Glomerular endothelial cell (primary cell): ENCODE measurements around the gene LRR1. TPM values are rescaled to one million over a fixed set of nuclear protein-coding genes. Genes with fewer than 3 reads are reported as not detected.
"Not testable (repeated sequence)": the region's sequence is repeated elsewhere in the genome, so short reads cannot be mapped to it uniquely, and the experiment has no call there.

Experiments
- DNase-seq: peaks from one replicate; pipeline ENCODE4 v3.0.0-alpha.2; 2011; ENCODE audit warnings: low read depth, low spot score; ENCODE audit errors: extremely low read depth
- total RNA-seq: library from RNA; depleted of rRNA; stranded (reverse); fragments of >200 nt; gene quantifications from 2 replicates; pipeline ENCODE4 v1.2.3, GENCODE V29; 2015

Gene LRR1
- total RNA-seq, 1 donor from 2014 or later = 9.4 TPM

DNA sequence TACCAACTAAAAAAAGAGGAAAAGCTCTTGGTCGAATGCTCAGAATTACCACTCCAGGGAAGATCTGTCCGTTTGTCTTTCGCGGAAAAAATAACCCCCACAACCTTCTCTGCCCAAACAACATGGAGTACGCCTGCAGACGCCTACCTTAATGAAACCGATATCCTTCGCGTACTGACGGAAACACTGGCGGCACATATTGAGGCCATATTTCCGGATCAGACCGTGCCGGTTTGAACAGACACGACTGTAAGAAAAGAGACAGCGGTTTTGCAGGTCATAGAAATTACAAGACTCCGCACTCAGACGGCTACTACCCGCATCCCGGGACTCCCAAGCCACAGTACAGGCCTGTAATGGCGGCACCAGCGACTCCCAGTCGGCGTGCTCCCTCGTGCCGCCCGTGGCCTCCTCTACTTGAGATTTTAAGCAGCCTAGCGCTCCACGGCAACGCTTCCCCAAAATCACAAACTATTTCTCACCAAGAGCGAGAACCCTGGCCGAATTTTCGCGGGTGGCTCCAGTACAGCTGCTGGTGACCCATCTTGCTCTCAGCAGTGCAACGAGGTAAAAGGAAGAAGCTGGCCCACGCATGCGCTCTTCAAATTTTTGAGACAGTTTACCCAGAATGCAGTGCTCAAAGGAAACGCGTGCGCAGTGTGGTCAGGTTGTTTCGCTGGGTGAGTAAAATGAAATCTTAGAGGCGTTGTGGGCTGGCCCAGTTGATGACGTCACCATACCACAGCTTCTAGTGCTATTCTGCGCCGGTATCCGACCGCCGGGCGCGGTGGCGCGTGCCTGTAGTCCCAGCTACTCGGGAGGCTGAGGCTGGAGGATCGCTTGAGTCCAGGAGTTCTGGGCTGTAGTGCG lies 12.7 kb upstream of the LRR1 start, which contains the start of gene RPS29:
Gene RPS29 (minus strand): TSS at position 578 of the 870 bp plus-strand sequence. CDS start 34 bp downstream, at position 544.
- peak; percentile 98 for DNase-seq

DNA sequence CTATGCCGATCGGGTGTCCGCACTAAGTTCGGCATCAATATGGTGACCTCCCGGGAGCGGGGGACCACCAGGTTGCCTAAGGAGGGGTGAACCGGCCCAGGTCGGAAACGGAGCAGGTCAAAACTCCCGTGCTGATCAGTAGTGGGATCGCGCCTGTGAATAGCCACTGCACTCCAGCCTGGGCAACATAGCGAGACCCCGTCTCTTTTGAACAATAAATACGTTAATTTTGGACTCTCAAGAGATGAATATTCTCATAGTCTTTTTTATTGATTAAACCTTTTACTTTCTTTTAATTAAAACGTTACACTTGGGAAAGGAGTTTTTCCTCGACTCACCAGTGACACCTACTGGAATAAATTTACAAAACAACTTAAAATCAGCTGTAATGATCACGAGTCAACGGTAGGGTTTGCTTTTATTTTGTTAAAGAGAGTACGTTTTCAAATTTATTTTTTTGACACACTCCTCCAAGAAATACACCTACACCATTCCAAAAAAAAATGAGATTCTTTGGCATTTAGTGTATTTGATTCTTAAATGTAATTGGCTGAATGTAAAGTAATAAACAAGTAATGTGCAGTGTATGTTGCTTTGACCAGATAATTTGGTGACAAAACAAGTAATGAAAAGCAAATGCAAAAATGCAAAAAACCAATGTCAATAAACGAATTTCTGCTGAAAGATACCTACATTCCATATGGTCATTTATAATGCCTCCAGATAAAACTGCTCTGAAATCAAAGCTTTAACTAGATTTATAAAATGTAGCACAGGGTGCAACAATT lies 11.9 kb upstream of the LRR1 start:
- DNase-seq = peak; percentile 89

DNA sequence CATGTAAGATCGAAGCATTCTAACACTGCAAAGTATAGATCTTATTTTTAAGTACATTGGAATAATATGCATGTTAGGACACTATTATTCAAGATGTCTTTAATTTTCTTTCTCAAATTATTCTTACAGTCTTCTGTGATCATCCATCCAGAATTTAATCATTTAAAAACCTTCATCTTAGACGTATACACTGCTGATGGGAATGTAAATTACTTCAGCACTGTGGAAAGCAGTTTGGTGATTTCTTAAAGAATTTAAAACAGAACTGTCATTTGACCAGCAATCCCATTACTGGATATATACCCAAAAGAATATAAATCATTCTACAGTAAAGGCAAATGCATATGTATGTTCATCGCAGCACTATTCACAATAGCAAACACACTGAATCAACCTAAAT lies 9.4 kb upstream of the LRR1 start:
- DNase-seq = no peak

DNA sequence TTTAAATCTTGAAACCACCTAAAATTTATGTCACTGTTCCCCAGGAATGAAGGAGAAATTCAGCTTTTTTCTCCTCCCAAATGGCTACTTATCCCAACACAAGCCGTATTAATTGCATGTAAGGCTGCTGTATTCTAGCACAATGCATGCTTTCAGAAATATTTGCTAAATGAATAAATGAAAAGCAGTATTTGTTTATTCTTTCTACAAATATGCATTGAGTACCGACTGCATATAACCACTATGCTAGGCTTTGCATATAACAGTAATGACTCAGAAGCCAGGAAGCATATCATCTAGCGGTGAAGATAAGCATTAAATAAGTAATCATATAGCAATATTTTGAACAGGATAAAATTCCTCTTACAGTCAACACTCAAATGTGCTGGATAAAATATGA lies 5.7 kb upstream of the LRR1 start:
- no peak for DNase-seq

DNA sequence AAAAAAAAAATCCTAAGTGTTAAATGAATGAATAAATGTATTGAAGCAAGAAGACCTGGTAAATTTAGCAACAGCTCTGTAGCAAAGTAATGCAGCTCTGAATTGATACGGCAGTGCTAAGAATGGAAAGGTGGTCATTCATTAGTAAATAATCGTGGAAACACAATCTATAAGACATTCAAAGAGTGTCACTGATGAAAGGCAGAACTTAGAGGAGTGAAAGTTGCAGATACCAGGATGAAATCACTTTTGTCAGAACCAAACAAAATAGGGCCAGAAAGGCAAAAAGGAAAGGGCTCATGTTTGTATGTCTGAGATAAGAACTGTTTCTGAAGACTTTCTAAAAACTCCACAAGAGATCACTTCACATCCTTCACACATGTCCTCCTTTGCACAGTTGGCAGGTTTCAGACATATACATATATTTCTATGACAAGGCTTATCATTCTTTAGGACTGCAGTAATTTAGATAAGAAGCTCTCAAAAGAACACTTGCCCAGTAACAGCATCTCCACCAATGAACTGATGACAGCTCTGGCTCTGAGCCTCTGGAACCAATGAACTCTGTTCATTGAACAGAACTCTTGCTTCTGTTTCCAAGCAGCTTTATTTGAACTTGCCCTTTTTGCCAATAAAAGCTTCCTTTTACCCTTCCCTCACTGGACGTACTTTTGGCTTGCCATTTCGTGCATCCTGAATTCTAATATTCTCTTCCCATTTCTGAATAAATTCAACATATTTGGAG lies 4.2 kb upstream of the LRR1 start:
- no peak for DNase-seq

DNA sequence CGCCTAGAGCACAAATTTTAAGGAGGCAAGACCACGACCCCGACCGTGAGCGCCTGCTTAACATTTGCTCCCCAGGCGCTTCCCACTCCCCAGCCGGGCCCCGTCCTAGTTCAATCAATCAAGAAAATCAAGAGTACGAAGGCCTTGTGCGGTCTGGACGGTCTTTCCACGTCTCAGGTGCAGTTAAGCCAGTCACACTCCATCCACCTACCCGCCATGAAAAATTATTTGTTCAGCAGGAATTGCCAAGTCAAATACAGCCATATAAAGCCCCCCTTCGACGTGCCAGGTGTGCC lies 603 bp upstream of the LRR1 start:
- no peak for DNase-seq

DNA sequence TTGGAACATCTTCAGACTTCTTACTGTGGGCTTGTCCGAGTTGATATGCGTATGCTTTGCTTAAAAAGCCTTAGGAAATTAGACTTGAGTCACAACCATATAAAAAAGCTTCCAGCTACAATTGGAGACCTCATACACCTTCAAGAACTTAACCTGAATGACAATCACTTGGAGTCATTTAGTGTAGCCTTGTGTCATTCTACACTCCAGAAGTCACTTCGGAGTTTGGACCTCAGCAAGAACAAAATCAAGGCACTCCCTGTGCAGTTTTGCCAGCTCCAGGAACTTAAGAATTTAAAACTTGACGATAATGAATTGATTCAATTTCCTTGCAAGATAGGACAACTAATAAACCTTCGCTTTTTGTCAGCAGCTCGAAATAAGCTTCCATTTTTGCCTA lies 8.8 kb downstream of the LRR1 start:
- no peak for DNase-seq

DNA sequence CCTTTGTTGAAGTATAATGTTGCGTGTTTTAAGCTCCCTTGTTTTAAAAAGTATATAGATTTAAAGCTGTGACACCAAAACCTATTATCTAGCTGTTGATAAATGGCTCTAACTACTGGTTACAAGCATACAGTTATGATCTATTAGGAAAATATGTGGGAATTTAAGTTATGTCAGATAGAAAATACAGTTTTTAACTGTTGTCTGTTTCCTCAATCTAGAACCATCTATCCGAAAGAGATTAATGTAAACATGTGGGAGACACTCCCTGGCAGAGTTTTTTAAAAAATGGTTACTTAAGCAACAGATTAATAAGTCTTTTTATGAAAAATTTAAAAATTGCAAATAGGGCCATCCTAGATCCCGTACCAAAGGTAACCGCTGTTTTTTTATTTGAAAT lies 13.5 kb downstream of the LRR1 start:
- DNase-seq = no peak

DNA sequence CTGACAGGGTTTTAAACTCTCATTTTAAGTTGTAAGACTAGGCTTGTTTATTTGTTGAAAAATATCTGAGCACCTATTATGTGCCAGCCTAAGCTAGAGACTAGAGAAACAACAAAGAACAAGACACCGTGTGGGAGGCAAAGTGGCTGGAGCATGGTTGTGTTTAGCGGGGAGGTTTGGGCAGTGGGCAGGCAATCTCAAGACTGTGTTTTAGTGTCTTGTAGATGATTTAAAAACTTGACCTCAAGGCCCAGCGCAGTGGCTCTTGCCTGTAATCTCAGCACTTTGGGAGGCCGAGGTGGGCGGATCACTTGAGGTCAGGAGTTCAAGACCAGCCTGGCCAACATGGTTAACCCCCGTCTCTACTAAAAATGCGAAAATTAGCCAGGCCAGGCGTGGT lies 13.9 kb downstream of the LRR1 start:
- DNase-seq = no peak

DNA sequence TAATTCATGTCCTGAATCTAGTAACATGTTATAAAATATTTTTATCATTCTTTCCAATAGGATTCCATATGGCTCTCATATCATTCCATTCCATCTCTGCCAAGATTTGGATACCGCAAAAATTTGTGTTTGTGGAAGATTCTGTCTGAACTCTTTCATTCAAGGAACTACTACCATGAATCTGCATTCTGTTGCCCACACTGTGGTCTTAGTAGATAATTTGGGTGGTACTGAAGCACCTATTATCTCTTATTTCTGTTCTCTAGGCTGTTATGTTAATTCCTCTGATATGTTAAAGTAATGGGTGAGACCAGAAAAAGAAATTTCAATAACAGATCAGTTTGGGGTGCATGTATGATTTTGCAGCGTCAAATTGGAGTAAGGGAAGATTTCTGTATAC lies 15.5 kb downstream of the LRR1 start:
- no peak for DNase-seq

DNA sequence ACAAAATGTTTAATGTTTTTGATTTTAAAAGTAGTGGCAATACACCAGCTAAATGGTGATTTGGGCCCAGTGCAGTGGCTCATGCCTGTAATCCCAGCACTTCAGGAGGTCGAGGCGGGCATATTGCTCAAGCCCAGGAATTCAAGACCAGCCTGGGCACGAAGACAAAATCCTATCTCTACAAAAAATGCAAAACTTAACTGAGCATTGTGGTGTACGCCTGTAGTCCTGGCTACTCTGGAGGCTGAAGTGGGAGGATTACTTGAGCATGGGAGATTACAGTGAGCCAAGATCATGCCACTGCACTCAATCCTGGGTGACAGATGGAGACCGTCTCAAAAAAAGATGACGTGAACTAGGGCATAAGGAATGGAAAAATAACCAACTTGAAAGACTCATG lies 17.0 kb downstream of the LRR1 start:
- no peak for DNase-seq

DNA sequence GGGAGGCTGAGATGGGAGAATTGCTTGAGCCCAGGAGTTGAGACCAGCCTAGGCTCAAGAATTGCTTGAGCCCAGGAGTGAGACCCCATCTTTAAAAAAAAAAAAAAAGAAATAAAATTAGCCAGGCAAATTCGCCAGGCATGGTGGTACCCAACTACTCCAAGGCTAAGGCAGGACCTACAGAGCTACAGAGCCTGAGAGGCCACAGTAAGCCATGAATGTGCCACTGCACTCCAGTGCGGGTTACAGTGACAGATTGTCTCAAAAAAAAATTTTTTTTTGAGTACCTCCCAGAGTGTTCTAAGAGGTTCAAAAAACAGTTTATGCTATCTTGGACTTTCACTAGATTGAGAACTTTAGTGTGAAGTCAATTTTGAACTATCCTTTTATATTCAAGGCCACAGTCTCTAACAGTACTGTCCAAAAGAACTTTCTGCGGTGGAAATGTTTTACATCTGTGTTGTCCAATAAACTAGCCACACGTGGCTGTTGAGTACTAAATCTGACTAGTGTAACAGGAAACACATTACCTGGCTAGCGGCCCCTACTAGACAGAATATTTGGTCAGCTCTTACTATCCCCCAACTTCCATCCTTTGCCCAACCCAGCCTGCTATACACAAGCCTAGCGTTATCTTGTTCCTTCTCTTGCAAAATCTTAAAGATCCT lies 19.2 kb downstream of the LRR1 start:
- DNase-seq = no peak

DNA sequence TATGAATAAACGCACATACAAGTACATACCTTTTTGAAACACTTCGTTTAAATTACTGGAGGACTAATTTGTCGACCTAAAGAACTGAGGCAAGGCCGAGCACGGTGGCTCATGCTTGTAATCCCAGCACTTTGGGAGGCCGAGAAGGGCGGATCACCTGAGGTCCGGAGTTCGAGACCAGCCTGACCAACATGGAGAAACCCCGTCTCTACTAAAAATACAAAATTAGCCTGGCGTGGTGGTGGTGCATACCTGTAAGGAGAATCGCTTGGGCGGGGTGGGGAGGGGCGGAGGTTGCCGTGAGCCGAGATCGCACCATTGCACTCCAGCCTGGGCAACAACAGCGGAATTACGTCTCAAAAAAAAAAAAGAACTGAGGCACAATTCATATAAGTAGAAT lies 20.5 kb downstream of the LRR1 start:
- DNase-seq = not testable (repeated sequence)

DNA sequence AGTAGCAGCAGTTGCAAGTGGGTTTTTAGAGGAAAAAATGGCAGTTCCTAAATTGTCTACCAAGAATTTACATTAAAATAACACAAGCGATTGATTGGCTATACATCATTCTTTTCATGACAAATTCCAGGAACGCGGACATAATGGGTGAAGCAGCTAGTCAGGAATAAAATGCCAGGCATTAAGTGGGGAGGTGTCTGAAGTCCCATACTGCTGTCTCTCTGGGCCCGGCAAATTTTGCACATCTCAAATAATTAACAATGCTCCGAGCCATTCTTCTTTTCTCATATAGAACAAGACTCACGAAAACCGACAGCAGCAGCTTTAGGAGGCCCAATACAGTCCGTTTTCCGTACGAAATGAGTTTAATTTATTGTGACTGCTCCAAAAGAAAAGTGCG lies 21.0 kb downstream of the LRR1 start:
- DNase-seq = no peak

DNA sequence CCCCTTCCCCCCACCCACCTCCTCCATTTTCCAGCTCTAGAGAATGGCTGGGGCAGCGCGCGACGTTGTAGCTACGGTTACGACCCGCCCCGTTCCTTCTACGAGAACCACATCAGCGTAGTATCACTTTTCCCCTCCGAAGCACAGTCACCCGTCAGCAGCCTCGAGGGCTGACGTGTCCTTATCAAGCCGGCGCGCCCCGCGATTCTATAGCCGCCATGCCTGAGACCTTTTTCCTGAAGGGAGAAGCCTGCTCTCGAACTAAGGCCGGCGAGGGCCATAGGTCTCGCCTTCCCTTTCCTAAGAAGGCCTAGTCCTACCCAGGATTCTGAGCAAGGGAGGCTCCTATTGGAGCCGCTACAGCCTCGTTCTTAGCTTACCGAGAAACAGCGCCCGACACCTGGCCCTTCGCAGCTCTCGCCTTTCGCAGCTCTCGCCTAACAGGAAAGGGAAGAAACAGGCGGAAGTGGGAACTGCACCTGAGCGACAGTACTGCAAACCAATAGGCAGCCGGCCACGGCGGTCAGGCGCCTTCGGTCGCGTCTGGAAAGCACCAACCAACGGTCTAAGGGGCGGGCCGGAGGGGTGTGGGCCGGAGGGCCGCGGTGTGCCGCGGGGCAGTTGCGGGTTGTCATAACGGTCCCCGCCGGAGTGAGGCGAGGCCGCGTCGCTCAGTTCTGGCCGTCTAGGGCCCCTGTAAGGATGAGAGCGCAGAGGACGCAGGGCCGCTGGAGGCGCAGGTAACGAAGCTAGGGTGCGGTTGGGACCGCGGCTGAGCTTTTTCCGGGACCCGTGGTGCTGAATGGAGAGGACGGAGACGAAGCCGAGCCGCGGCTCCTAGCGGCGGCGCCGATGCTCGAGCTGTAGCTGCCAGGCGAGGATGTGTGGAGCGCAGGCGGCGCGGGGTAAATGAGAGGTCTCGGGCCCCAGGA lies 21.7 kb downstream of the LRR1 start, which contains the start of the genes MGAT2 and RPL36AL:
Gene MGAT2 (plus strand): TSS at position 618 of the 932 bp plus-strand sequence. CDS start 470 bp downstream, outside the sequence.
Gene RPL36AL (minus strand): TSS at position 445 of the 932 bp plus-strand sequence. CDS start 1,522 bp downstream, outside the sequence.
- DNase-seq = peak; percentile 90

DNA sequence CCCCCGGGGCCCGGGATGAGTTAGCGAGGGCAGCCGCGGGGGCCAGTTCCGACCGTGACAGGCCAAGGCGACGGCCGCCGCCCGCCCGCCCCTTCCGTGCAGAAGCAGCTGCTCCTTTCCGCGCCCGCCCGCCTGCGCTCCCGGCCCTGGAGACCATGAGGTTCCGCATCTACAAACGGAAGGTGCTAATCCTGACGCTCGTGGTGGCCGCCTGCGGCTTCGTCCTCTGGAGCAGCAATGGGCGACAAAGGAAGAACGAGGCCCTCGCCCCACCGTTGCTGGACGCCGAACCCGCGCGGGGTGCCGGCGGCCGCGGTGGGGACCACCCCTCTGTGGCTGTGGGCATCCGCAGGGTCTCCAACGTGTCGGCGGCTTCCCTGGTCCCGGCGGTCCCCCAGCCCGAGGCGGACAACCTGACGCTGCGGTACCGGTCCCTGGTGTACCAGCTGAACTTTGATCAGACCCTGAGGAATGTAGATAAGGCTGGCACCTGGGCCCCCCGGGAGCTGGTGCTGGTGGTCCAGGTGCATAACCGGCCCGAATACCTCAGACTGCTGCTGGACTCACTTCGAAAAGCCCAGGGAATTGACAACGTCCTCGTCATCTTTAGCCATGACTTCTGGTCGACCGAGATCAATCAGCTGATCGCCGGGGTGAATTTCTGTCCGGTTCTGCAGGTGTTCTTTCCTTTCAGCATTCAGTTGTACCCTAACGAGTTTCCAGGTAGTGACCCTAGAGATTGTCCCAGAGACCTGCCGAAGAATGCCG lies 22.6 kb downstream of the LRR1 start:
- no peak for DNase-seq

DNA sequence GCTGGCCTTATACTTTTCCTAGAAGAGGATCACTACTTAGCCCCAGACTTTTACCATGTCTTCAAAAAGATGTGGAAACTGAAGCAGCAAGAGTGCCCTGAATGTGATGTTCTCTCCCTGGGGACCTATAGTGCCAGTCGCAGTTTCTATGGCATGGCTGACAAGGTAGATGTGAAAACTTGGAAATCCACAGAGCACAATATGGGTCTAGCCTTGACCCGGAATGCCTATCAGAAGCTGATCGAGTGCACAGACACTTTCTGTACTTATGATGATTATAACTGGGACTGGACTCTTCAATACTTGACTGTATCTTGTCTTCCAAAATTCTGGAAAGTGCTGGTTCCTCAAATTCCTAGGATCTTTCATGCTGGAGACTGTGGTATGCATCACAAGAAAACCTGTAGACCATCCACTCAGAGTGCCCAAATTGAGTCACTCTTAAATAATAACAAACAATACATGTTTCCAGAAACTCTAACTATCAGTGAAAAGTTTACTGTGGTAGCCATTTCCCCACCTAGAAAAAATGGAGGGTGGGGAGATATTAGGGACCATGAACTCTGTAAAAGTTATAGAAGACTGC lies 23.4 kb downstream of the LRR1 start:
- DNase-seq = no peak

DNA sequence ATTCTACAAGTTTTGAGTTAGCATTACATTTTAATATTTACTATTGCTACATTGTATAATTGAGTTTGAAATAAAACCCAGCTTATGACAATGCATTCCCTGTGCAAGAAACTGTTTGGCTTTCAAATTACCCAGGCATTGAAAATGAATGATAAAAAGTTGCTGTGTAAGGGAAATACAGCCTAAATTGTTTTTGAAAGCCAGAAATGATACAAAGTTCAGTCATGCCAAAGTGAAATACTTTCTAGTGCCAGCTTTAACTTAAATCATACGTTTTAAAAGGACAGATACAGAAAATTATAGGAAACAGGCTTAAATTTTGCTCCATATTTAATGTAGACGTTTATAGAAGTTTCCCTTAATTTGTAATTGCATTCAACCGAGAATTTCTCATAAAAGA lies 24.6 kb downstream of the LRR1 start:
- DNase-seq = no peak
